K562 (cell line): ENCODE measurements around the gene SPINK8. TPM values are rescaled to one million over a fixed set of nuclear protein-coding genes. Genes with fewer than 3 reads are reported as not detected.

Experiments used
- ATAC-seq: fragments of 200-7000 bp; cut with Tn5 transposase; 3 replicates; pipeline ENCODE4 v1.9.1; 2020; ENCODE audit warnings: moderate library complexity
- BruUV-seq: library from RNA; stranded (reverse); fragments of 400-500 nt; replicated peaks from 2 replicates; lab custom pipeline; 2021; lab: Mats Ljungman, UMichigan
- CTCF ChIA-PET: fragments of 300-600 bp; formaldehyde crosslinking; extraction: SDS; loops from one replicate; lab custom pipeline; 2021; ENCODE audit warnings: low intra/inter-chr PET ratio; lab: Yijun Ruan, JAX
- POLR2A ChIA-PET: fragments of 300-600, 350-650 bp; sonication (Branson Sonifier 250); formaldehyde crosslinking; extraction: SDS; loops from one replicate; lab custom pipeline; 2021; ENCODE audit warnings: antibody characterized with exemption, inconsistent platforms; lab: Yijun Ruan, JAX
- DNase-seq, 4 experiments: peaks; one replicate each; pipeline versions ENCODE4 v3.0.0 to v3.0.0-alpha.2; 2011 to 2018; ENCODE audit warnings: low spot score in 3 of 4, mixed read lengths in 3 of 4; ENCODE audit errors: extremely low read depth in 1 of 4
- FAIRE-seq: peaks from 2 replicates; lab custom pipeline; 2011; peaks lifted over from hg19 to GRCh38; lab: Jason Lieb, UNC
- H2AFZ ChIP-seq: 2 replicates; pipeline ENCODE4 v1.6.0; 2011; ENCODE audit warnings: low read depth, low read length, control low read depth, inconsistent platforms
- H3K27ac ChIP-seq: fragments of 200-600 bp; 3 replicates; pipeline ENCODE4 v1.8.0; 2011; ENCODE audit warnings: low read depth, mild to moderate bottlenecking, control low read depth, inconsistent platforms, low read length, moderate library complexity, mixed read lengths; ENCODE audit errors: extremely low read depth
- H3K27me3 ChIP-seq, 2 experiments: fragments of 300-600 bp in 1 of 2; 2 replicates in 1 of 2; 3 replicates in 1 of 2; pipeline versions ENCODE4 v1.6.0 to v1.8.0; 2011; ENCODE audit warnings: inconsistent platforms in 2 of 2, low read length in 2 of 2, mild to moderate bottlenecking in 1 of 2, mixed read lengths in 1 of 2, moderate library complexity in 1 of 2; ENCODE audit not compliant: control insufficient read depth in 2 of 2, insufficient read depth in 2 of 2
- H3K36me3 ChIP-seq: fragments of 300-600 bp; 3 replicates; pipeline ENCODE4 v1.8.0; 2011; ENCODE audit warnings: mild to moderate bottlenecking, low read length, inconsistent platforms; ENCODE audit not compliant: control insufficient read depth, insufficient read depth
- H3K4me1 ChIP-seq, 2 experiments: fragments of 200-600 bp in 1 of 2; replicated peaks in 1 of 2; 2 replicates in 1 of 2; 3 replicates in 1 of 2; pipeline versions ENCODE4 v1.5.1 to v1.8.0; 2011; ENCODE audit warnings: inconsistent platforms in 2 of 2, low read length in 2 of 2, mild to moderate bottlenecking in 1 of 2, mixed read lengths in 1 of 2, moderate library complexity in 1 of 2; ENCODE audit not compliant: control insufficient read depth in 2 of 2, insufficient read depth in 2 of 2
- H3K4me2 ChIP-seq: 2 replicates; pipeline ENCODE4 v1.6.1; 2011; ENCODE audit warnings: low read length, control low read depth, inconsistent platforms, mixed read lengths; ENCODE audit not compliant: insufficient read depth
- H3K4me3 ChIP-seq: fragments of 200-600 bp; sonication (generic), shearing (Covaris generic); 2 replicates; pipeline ENCODE4 v1.5.1; 2016; ENCODE audit warnings: control low read depth, inconsistent platforms
- H3K79me2 ChIP-seq: fragments of 200-600 bp; 3 replicates; pipeline ENCODE4 v1.8.0; 2011; ENCODE audit warnings: low read length, inconsistent platforms; ENCODE audit not compliant: control insufficient read depth, insufficient read depth
- H3K9ac ChIP-seq, 2 experiments: 2 replicates each; pipeline versions ENCODE4 v1.6.0 to v1.6.1; 2011; ENCODE audit warnings: low read depth in 2 of 2, low read length in 2 of 2, control low read depth in 1 of 2, inconsistent platforms in 1 of 2, mild to moderate bottlenecking in 1 of 2, mixed read lengths in 1 of 2; ENCODE audit not compliant: insufficient read depth in 1 of 2
- H3K9me1 ChIP-seq: one replicate; pipeline ENCODE4 v1.6.0; 2011; ENCODE audit warnings: inconsistent platforms, mild to moderate bottlenecking, low read length, moderate library complexity; ENCODE audit not compliant: control insufficient read depth, insufficient read depth
- H3K9me3 ChIP-seq: replicated peaks from 2 replicates; pipeline ENCODE4 v1.5.1; 2011; ENCODE audit warnings: low read depth, low read length, inconsistent platforms; ENCODE audit not compliant: control insufficient read depth, insufficient read depth
- H4K20me1 ChIP-seq: replicated peaks from 2 replicates; pipeline ENCODE4 v1.6.1; 2011; ENCODE audit warnings: low read length, inconsistent platforms, mixed read lengths; ENCODE audit not compliant: control insufficient read depth, insufficient read depth
- CHD7 ChIP-seq: fragments of 200-600 bp; sonication (generic); IDR thresholded peaks from one replicate; pipeline ENCODE4 v1.6.1; 2012; ENCODE audit warnings: mild to moderate bottlenecking, low read depth, low read length, inconsistent platforms
- MCM2 ChIP-seq: fragments of 450-650 bp; IDR thresholded peaks from 2 replicates; pipeline ENCODE4 v1.6.1; 2017; ENCODE audit warnings: low read depth, mild to moderate bottlenecking
- MXI1 ChIP-seq: IDR thresholded peaks from 2 replicates; pipeline ENCODE4 v1.6.1; 2011; ENCODE audit warnings: low read depth, mild to moderate bottlenecking, improper control_type of control experiment, low read length
- PTTG1 ChIP-seq: fragments of 450-650 bp; IDR thresholded peaks from 2 replicates; pipeline ENCODE4 v1.6.1; 2016; ENCODE audit warnings: low read depth, mild to moderate bottlenecking, missing genetic modification characterization, missing compliant biosample characterization
- YBX1 ChIP-seq: fragments of 450-650 bp; IDR thresholded peaks from 2 replicates; pipeline ENCODE4 v1.7.1; 2016; ENCODE audit warnings: mild to moderate bottlenecking
- ZNF3 ChIP-seq: fragments of 250-450 bp; sonication (Bioruptor Pico); IDR thresholded peaks from 2 replicates; pipeline ENCODE4 v1.5.0; 2021; ENCODE audit warnings: mild to moderate bottlenecking, moderate library complexity
- ZNF644 ChIP-seq: fragments of 200-800 bp; sonication (Bioruptor generic); IDR thresholded peaks from 2 replicates; pipeline ENCODE4 v1.6.1; 2016; ENCODE audit warnings: low read depth, missing genetic modification characterization, missing compliant biosample characterization
- WGBS: fragments of 100-300 bp; shearing (Covaris generic); methylation state at CpG from one replicate; pipeline ENCODE4 v1.1.6; 2016; ENCODE audit warnings: low coverage, mixed read lengths; ENCODE audit not compliant: insufficient coverage; ENCODE audit errors: missing lambda C conversion rate; 5-methylcytosine and 5-hydroxymethylcytosine counted together
- in situ Hi-C: fragments of 300-500 bp; cut with MboI; formaldehyde crosslinking; loops from 4 replicates; pipeline ENCODE4 v1.15.0; 2018; ENCODE audit warnings: inconsistent platforms, mixed read lengths
- intact Hi-C: fragments of 100-400 bp; cut with micrococcal nuclease; formaldehyde crosslinking; loops from 2 replicates; pipeline ENCODE4 v1.14.2; 2022
- polyA plus RNA-seq, 8 experiments: library from polyadenylated mRNA; depleted of rRNA in 4 of 8; stranded (reverse) in 5 of 8; unstranded in 3 of 8; fragments of >200 nt; fragmentation: Nextera tagmentation in 2 of 8; fragmentation: Illumina TruSeq in 1 of 8; extraction: Ambion mirVana in 2 of 8; extraction: Trizol in 1 of 8; gene quantifications; 2 replicates each; pipeline versions ENCODE4 v1.2.1 to v1.2.3, GENCODE V29; 2011 to 2014; ENCODE audit warnings: inconsistent platforms in 1 of 8, missing spikeins in 1 of 8
- total RNA-seq, 7 experiments: library from RNA; depleted of rRNA in 6 of 7; stranded (reverse); fragments of >200 nt in 6 of 7; fragmentation: Illumina TruSeq in 2 of 7; extraction: Trizol in 2 of 7; gene quantifications; 2 replicates each; pipeline versions ENCODE4 v1.2.1 to v1.2.3, GENCODE V29; 2011 to 2021; ENCODE audit warnings: low replicate concordance in 1 of 7
- TF ChIP-seq, protein P1 (sequence below), 2 experiments: fragments of 250-450 bp in 1 of 2; fragments of 450-650 bp in 1 of 2; sonication (Bioruptor Pico) in 1 of 2; IDR thresholded peaks; 2 replicates each; pipeline versions ENCODE4 v1.6.1 to v1.8.0; 2016 to 2021; ENCODE audit warnings: mild to moderate bottlenecking in 2 of 2, moderate library complexity in 2 of 2, missing compliant biosample characterization in 1 of 2, missing genetic modification characterization in 1 of 2

The SPINK8 gene
- total and polyA plus RNA-seq, 9 of the 15 experiments (the other 6 are each of a cell fraction or from before 2014, with no cell fraction given): not detected

DNA sequence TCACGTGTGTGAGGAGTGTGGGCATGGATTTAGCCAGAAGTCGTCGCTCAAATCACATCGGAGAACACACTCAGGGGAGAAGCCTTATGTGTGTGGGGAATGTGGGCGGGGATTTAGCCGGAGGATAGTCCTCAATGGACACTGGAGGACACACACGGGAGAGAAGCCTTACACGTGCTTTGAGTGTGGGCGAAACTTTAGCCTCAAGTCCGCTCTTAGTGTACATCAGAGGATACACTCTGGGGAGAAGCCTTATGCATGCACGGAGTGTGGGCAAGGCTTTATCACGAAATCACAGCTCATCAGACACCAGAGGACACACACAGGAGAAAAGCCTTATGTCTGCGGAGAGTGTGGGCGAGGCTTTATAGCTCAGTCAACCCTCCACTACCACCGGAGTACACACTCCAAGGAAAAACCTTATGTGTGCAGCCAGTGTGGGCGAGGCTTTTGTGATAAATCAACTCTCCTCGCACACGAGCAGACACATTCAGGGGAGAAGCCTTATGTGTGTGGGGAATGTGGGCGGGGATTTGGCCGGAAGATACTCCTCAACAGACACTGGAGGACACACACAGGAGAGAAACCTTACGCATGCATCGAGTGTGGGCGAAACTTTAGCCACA is 64.4 kb downstream of the SPINK8 start (continued):
- TF ChIP-seq, protein P1, sequence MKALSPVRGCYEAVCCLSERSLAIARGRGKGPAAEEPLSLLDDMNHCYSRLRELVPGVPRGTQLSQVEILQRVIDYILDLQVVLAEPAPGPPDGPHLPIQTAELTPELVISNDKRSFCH (CRISPR knock-in tag; IDR thresholded peaks at IDR 0.05): no peak
- TF ChIP-seq, protein P1 (tag; IDR thresholded peaks at IDR 0.05): no peak
- no peak for TF ChIP-seq ZNF644

GRCh38 chr3:48268381-48268935 is 65.0 kb downstream of the SPINK8 start:
- FAIRE-seq (no peak), ATAC-seq (no peak), DNase-seq (no peak)
- no peaks in the 10 kb centered on the region for H3K27me3 ChIP-seq
- no peak overlapping the region for H3K9ac ChIP-seq
- WGBS: 92% methylated on average over 12 of the region's 13 CpGs
- TSS peak; percentile 43 for BruUV-seq
- no peaks in the 10 kb centered on the region for H3K9me1 ChIP-seq
- H3K4me1 ChIP-seq: no peaks in the 10 kb centered on the region; a peak in 1 of 5 replicates
- H3K79me2 ChIP-seq: no peaks in the 10 kb centered on the region
- in situ Hi-C loops: no loop called here
- no peak overlapping the region for H2AFZ ChIP-seq
- H4K20me1 ChIP-seq: no peaks in the 10 kb centered on the region
- peaks cover 4% of the 10 kb centered on the region; the same call in 1 of the 2 replicates for H3K9me3 ChIP-seq
- POLR2A ChIA-PET: interaction anchor here (0.6 to 0.9 kb wide), 3 partner anchors 12 to 739 kb away, joined by 3 read pairs; no protein-coding TSS in a partner anchor
- peaks cover 52% of the 10 kb centered on the region; the same call in 2 of the 3 replicates for H3K36me3 ChIP-seq
- CTCF ChIA-PET: no interaction called here
- H3K4me3 ChIP-seq: no peak overlapping the region
- no peak overlapping the region for H3K27ac ChIP-seq
- no peak overlapping the region for H3K4me2 ChIP-seq
- intact Hi-C loops: no loop called here
- TF ChIP-seq ZNF3 (no peak), YBX1 (no peak), MXI1 (no peak), CHD7 (no peak), MCM2 (no peak), PTTG1 (tag) (no peak)
